GM19395 (cell line): ENCODE results near the gene CHCHD6.

Experiments
- ATAC-seq: cut with Tn5 transposase; IDR thresholded peaks from one replicate; pipeline ENCODE4 v1.9.1; 2021; ENCODE audit warnings: mild to moderate bottlenecking, moderate library complexity; ENCODE audit not compliant: unreplicated experiment

Gene CHCHD6

DNA sequence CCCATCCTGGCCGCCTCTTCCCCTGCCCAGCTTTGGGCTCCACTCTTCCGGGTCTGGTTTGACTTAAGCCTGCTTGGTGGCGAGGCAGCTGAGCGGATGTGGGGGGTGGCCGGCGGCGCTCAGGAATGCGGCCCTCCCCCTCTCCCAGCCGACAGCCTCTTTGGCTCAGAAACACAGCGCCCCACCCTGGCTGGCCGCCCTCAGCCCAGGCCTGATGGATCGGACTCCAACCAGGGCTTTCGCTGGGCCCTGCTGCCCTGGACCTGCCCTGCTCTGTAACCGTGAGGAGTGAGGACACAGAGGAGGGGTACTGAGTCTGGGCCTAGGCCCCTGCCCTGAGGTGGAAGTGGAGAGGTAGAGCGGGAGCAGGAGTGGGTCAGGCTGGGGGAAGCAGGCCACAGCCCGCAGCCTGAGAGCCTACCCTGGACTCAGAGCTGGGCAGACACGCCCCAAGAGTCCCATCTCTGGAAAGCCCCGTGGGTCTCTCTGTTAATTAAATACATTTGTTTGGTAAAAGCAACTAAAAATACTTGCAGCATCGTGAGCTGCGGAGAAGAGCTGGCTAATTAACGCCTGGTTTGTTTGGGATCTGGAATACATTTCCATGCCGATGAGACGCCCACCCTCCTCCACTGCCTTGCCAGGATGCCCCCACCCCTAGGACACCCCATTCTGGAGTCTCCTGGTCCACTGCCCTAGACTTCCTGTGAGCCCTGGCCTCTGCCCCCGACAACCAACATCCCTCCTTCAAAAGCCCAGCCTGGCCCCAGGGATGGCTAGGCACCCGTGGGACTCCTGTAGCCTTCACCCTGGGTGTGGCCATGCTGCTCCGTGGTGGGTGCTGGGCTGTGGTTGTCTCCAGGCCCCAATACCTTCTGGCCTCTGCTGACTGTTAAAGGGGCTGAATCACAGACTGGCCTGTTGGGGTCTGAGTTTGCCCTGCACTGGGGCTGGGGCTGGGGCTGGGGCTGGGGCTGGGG lies 298.4 kb downstream of the CHCHD6 start:
- no peak for ATAC-seq

DNA sequence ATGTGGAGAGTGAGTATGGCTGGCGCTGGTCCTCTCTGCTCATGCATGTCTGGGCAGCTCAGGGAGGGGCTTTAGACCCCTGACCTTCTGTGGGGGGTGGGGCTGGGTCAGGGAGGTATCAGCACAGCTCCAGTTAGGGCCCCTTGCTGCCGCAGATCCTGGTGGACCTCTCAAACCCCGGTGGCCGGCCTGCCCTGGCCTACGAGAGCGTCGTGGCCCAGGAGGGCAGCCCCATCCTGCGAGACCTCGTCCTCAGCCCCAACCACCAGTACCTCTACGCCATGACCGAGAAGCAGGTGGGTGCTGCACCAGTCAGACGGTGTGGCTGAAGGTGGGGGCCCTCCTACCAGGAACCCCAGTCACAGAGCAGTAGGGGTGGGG lies 299.1 kb downstream of the CHCHD6 start:
- no peak for ATAC-seq

DNA sequence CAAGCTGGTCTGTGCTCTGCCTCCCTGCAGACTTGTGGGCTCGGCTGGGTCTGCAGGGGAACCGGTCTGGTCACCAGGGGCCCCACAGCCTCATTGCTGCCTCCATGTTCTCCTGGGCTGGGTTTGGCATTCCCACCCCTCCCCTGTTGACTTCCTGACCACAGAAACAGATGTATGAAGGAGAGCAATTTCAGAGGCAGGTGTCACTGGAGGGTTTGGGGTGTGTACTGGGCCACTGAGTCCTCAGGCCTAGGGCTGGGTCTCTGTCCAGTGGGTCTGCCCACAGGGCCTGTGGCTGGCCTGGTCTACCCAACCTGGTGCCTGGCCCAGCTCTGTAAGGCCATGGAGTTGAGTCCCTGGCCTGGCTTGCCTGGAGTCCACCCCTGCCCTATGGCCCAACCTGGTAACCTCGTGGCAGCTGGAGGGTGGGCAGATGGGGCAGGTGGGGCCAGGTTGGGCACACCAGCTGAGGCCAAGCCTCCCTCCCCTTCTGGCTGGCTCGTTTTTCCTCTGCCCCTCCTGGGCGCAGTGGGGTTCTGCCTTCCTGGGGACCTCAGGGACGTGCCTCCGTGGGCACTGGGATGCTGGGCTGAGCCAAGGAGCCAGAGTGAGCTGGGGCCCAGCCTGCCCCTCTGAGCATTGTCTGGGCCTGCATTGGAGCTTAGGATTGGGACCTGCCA lies 299.7 kb downstream of the CHCHD6 start:
- no peak for ATAC-seq

DNA sequence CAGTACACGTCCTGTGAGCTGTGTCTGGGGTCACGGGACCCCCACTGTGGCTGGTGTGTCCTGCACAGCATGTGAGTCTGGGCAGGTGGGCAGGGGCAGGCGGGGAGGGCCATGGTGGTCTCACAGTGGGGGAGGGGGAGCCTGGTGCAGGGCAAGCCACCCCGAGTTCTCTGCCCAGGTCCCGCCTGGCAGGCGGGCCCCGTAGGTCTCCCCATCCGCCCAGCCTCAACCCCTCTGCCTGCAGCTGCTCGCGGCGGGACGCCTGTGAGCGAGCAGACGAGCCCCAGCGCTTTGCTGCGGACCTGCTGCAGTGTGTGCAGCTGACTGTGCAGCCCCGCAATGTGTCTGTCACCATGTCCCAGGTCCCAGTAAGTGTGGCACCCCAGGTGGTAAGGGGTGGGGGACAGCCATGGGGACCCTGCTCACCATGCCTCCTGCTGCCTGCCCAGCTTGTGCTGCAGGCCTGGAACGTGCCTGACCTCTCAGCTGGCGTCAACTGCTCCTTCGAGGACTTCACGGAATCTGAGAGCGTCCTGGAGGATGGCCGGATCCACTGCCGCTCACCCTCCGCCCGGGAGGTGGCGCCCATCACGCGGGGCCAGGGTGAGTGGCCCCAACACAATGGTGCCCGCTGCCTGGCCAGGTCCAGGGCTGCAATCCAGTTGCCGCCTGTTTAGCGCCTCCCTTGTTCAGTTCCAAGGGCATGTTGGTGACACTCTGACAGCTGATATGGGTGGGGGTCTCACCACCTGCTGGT lies 300.8 kb downstream of the CHCHD6 start:
- ATAC-seq: no peak

DNA sequence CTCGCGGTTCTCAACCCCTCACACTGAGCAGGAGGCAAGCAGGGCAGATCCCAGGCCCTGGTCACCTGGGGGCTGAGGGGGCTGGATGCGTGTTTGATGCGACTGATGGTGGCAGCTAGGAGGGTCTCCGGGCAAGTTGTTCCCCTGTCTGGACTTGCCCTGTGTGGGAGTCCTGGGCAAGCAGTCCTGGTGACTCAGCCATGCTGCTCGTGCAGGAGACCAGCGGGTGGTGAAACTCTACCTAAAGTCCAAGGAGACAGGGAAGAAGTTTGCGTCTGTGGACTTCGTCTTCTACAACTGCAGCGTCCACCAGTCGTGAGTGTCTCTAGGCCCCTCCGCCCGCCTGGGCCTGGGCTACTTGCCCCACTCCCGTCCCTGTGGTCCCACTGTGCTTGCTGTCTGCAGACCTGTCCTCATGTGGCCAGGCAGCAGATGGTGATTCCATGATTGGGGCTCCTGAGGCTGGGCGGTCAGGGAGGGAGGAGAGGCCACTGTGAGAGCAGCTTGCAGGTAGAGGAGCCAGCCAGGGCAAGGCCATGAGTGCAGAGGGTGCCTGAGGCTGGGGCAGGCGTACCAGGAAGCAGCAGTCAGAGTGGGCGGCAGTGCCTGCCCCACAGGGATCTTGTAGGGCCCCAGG lies 301.9 kb downstream of the CHCHD6 start:
- no peak for ATAC-seq

DNA sequence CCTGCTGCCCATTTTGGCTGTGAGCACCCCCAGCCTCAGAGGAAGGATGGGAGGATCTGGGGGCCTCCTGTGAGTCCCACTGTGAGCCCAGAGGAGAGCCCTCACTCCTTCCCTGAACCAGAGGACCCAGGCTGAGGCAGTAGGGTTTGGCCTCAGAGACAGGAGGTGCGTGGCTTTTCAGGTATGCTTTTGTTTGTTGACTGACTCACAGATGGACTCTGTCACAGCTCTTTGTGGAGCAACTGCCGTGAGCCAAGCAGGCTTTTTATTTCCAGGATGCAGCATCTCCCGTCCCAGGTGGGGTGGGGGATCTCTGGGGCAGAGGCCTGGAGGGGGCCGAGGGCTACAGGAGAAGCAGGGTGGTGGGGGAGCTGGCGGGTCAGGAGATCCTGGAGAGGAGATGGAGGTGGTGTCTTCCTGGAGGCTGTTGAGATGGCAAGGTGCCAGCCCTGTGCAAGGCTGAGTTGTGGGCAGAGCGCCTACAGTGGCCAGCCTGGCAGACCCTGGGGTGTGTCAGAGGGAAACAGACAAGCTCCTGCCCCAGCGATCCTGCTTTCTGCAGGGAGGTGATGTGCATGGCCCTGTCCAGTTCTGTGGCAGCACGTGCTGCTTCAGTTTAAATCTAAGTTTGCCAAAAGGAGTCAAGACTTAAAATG lies 302.9 kb downstream of the CHCHD6 start:
- ATAC-seq: no peak

DNA sequence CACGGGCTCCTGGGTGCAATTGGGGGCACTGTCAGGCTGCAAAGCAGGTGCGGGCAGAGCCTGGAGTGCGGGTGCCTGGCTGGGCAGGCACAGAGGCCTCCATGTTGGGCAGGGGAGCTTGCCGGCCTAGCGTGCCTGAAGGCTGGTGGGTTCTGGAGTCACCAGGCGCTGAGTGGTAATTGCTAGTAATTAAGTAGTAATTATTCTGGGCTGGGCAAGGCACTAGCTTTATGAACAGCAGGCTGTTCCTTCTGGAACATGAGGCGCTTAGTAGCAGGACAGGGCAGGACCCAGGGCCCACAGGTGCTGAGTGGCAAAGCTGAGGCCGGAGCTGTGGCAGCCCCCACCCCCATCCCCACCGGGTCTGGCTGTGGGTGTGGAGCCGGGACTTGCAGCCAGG lies 304.2 kb downstream of the CHCHD6 start:
- no peak for ATAC-seq

DNA sequence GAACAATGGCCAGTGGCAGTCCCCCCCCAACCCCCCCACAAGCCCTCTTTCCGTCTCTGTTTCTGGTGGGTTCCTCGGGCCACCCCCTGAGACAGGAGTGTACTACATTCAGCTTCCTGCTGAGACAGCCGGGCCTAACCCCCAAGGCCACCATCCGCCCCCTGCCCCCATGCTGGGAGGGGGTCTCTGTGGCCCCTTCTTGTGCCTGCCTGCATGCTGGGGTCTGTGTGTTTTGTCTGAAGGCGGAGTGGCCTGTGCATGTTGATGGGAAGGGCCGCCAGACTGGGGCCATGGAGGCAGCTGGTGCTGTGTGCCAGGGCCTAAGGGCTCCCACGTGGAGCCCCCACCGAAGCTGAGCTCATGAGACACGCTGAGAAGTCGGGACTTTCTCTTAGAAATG lies 305.5 kb downstream of the CHCHD6 start:
- ATAC-seq: no peak
